HepG2 (cell line): ENCODE measurements around the gene LRP10. TPM values are rescaled to one million over a fixed set of nuclear protein-coding genes. Genes with fewer than 3 reads are reported as not detected.
A peak's percentile ranks its signal among the peaks of the same experiment; 100 is the strongest.

Experiments
- HNRNPK ChIP-seq: fragments of 200-400 bp; formaldehyde crosslinking; IDR thresholded peaks from 2 replicates; pipeline ENCODE4 v1.6.1; 2018; ENCODE audit warnings: low read length, low read depth, moderate library complexity, mild to moderate bottlenecking; ENCODE audit not compliant: poor library complexity, severe bottlenecking
- ISL2 ChIP-seq: sonication (generic); formaldehyde crosslinking; IDR thresholded peaks from 2 replicates; pipeline ENCODE4 v1.5.0; 2020; ENCODE audit warnings: missing genetic modification reagents
- JARID2 ChIP-seq: sonication (generic); formaldehyde crosslinking; IDR thresholded peaks from 2 replicates; pipeline ENCODE4 v1.8.1; 2023; ENCODE audit warnings: missing genetic modification reagents, inconsistent platforms; ENCODE audit not compliant: insufficient replicate concordance
- KLF11 ChIP-seq: IDR thresholded peaks from 2 replicates; pipeline ENCODE4 v1.6.1; 2016; ENCODE audit warnings: missing compliant biosample characterization
- KLF6 ChIP-seq: IDR thresholded peaks from 2 replicates; pipeline ENCODE4 v1.8.0; 2016; ENCODE audit warnings: missing biosample characterization, missing genetic modification reagents
- MEIS2 ChIP-seq: sonication (generic); formaldehyde crosslinking; IDR thresholded peaks from 2 replicates; pipeline ENCODE4 v1.9.0; 2021; ENCODE audit warnings: mild to moderate bottlenecking, missing genetic modification reagents
- NFKBIZ ChIP-seq: IDR thresholded peaks from 2 replicates; pipeline ENCODE4 v1.6.1; 2018; ENCODE audit warnings: missing genetic modification reagents, missing compliant biosample characterization
- PCBP2 ChIP-seq: fragments of 200-400 bp; formaldehyde crosslinking; optimal IDR thresholded peaks from 2 replicates; pipeline ENCODE3; 2018; ENCODE audit warnings: low read length, low read depth; ENCODE audit not compliant: poor library complexity, severe bottlenecking
- PHF8 ChIP-seq: sonication (generic); formaldehyde crosslinking; IDR thresholded peaks from 2 replicates; pipeline ENCODE4 v1.5.0; 2020; ENCODE audit warnings: missing genetic modification reagents
- RELA ChIP-seq: sonication (generic); formaldehyde crosslinking; IDR thresholded peaks from 2 replicates; pipeline ENCODE4 v1.4.0; 2020; ENCODE audit warnings: missing genetic modification reagents
- REST ChIP-seq, 2 experiments: IDR thresholded peaks; 2 replicates each; pipeline ENCODE4 v1.6.1; 2011 to 2012; ENCODE audit warnings: low read length in 2 of 2, borderline replicate concordance in 1 of 2, low read depth in 1 of 2, mild to moderate bottlenecking in 1 of 2, moderate library complexity in 1 of 2
- RXRA ChIP-seq: sonication (generic); formaldehyde crosslinking; IDR thresholded peaks from 2 replicates; pipeline ENCODE4 v1.5.1; 2020; ENCODE audit warnings: missing genetic modification reagents
- SMC3 ChIP-seq: IDR thresholded peaks from 2 replicates; pipeline ENCODE4 v1.6.1; 2011; ENCODE audit warnings: low read length, improper control_type of control experiment
- SP5 ChIP-seq: IDR thresholded peaks from 2 replicates; pipeline ENCODE4 v1.6.1; 2016; ENCODE audit warnings: low read depth, borderline replicate concordance
- TBX3 ChIP-seq: fragments of 450-650 bp; IDR thresholded peaks from 2 replicates; pipeline ENCODE4 v1.6.1; 2017; ENCODE audit warnings: antibody characterized with exemption, mild to moderate bottlenecking, inconsistent platforms, borderline replicate concordance
- ZBTB8A ChIP-seq: sonication (generic); formaldehyde crosslinking; IDR thresholded peaks from 2 replicates; pipeline ENCODE4 v1.4.0; 2020; ENCODE audit warnings: mild to moderate bottlenecking, low read depth, missing genetic modification reagents, borderline replicate concordance
- ZFP62 ChIP-seq: sonication (generic); formaldehyde crosslinking; IDR thresholded peaks from 2 replicates; pipeline ENCODE4 v1.4.0; 2020; ENCODE audit warnings: missing genetic modification reagents
- ZFX ChIP-seq: sonication (generic); formaldehyde crosslinking; IDR thresholded peaks from 2 replicates; pipeline ENCODE4 v1.4.0; 2020; ENCODE audit warnings: mild to moderate bottlenecking, low read depth, missing genetic modification reagents, moderate library complexity
- ZFYVE20 ChIP-seq: sonication (generic); formaldehyde crosslinking; IDR thresholded peaks from 2 replicates; pipeline ENCODE4 v1.8.0; 2023; ENCODE audit warnings: low read depth, mild to moderate bottlenecking, moderate library complexity, missing genetic modification reagents, borderline replicate concordance
- ZKSCAN8 ChIP-seq: IDR thresholded peaks from 2 replicates; pipeline ENCODE4 v1.6.1; 2016; ENCODE audit warnings: borderline replicate concordance, missing genetic modification reagents, missing compliant biosample characterization
- ZNF24 ChIP-seq: fragments of 450-650 bp; IDR thresholded peaks from 2 replicates; pipeline ENCODE4 v1.6.1; 2017; ENCODE audit warnings: antibody characterized with exemption, mild to moderate bottlenecking
- ZNF276 ChIP-seq: sonication (generic); formaldehyde crosslinking; IDR thresholded peaks from 2 replicates; pipeline ENCODE4 v1.4.0; 2020; ENCODE audit warnings: mild to moderate bottlenecking, low read depth, missing genetic modification reagents
- ZNF430 ChIP-seq: sonication (generic); formaldehyde crosslinking; IDR thresholded peaks from 2 replicates; pipeline ENCODE4 v1.9.0; 2021; ENCODE audit warnings: mild to moderate bottlenecking, missing genetic modification reagents
- ZNF580 ChIP-seq: IDR thresholded peaks from 2 replicates; pipeline ENCODE4 v1.6.1; 2016; ENCODE audit warnings: low read depth, borderline replicate concordance
- ZNF614 ChIP-seq: IDR thresholded peaks from 2 replicates; pipeline ENCODE4 v1.6.1; 2018; ENCODE audit warnings: missing biosample characterization, missing genetic modification reagents, inconsistent platforms, borderline replicate concordance
- ZNF772 ChIP-seq: sonication (generic); formaldehyde crosslinking; IDR thresholded peaks from 2 replicates; pipeline ENCODE4 v1.5.0; 2020; ENCODE audit warnings: mild to moderate bottlenecking, missing genetic modification reagents
- polyA plus RNA-seq, 8 experiments: library from polyadenylated mRNA; depleted of rRNA in 3 of 8; stranded (reverse) in 7 of 8; unstranded in 1 of 8; fragments of >200 nt; fragmentation: Illumina TruSeq in 4 of 8; extraction: Trizol in 4 of 8; gene quantifications; 2 replicates each; pipeline versions ENCODE4 v1.2.1 to v1.2.3, GENCODE V29; 2011 to 2016; ENCODE audit warnings: low read depth in 4 of 8, missing spikeins in 1 of 8, mixed read lengths in 1 of 8; ENCODE audit not compliant: insufficient read depth in 1 of 8
- total RNA-seq, 5 experiments: library from RNA; depleted of rRNA; stranded (reverse); fragments of >200 nt; fragmentation: Illumina TruSeq; extraction: Trizol; gene quantifications; 2 replicates each; pipeline ENCODE4 v1.2.3, GENCODE V29; 2016; ENCODE audit warnings: low read depth in 1 of 5

LRP10 gene
- total and polyA plus RNA-seq, 2 of the 13 experiments (the other 11 are each of a cell fraction or from before 2014, with no cell fraction given), result 16.9 to 45.2 TPM

- TF ChIP-seq KLF6 (CRISPR knock-in tag), result peak; percentile 92; the same call in 1 of the 2 replicates
- no peak for TF ChIP-seq PCBP2
- peak; percentile 91 for TF ChIP-seq ZNF614
- 0 out of 2 replicates have a peak, but pooled peaks have one; percentile 21 for TF ChIP-seq ZNF24
- no peak for TF ChIP-seq ZNF276 (CRISPR knock-in tag)
- no peak for TF ChIP-seq ZFP62 (CRISPR knock-in tag)
- TF ChIP-seq PHF8 (CRISPR knock-in tag), result peak; percentile 52; the same call in 1 of the 2 replicates
- peak; percentile 34; the same call in 1 of the 2 replicates for TF ChIP-seq RELA
- peak; percentile 76; the same call in 1 of the 2 replicates for TF ChIP-seq ZKSCAN8 (CRISPR knock-in tag)
- no peak for TF ChIP-seq HNRNPK
- peak; percentile 48; the same call in 1 of the 2 replicates for TF ChIP-seq MEIS2 (CRISPR knock-in tag)
- no peak for TF ChIP-seq TBX3
- peak; percentile 19; the same call in 1 of the 2 replicates for TF ChIP-seq ZNF772
- TF ChIP-seq KLF11 (CRISPR knock-in tag), result peak; percentile 57; the same call in 1 of the 2 replicates
- TF ChIP-seq NFKBIZ (CRISPR knock-in tag), result no peak
- TF ChIP-seq ZFX (CRISPR knock-in tag), result 0 out of 2 replicates have a peak, but pooled peaks have one; percentile 26
- TF ChIP-seq REST (IDR thresholded peaks at IDR 0.05; ENCODE audit: borderline replicate concordance in 1 of 2, low read depth in 1 of 2, low read length in 2 of 2), result no peak
- no peak for TF ChIP-seq ZFYVE20 (CRISPR knock-in tag)
- TF ChIP-seq SMC3, result peak; percentile 89
- 0 out of 2 replicates have a peak, but pooled peaks have one; percentile 46 for TF ChIP-seq RXRA (CRISPR knock-in tag)
- TF ChIP-seq ISL2 (CRISPR knock-in tag), result no peak
- peak; percentile 77; the same call in 1 of the 2 replicates for TF ChIP-seq ZNF430 (CRISPR knock-in tag)
- TF ChIP-seq ZNF580, result peak; percentile 92; the same call in 1 of the 2 replicates
- TF ChIP-seq JARID2 (CRISPR knock-in tag), result no peak
- TF ChIP-seq ZBTB8A, result no peak
- TF ChIP-seq SP5 (CRISPR knock-in tag), result 0 out of 2 replicates have a peak, but pooled peaks have one; percentile 15
Measured at GRCh38 chr14:22822571-22823098, 48.9 kb upstream of the LRP10 start (continued).
